Neuronal stem cell (in vitro differentiated cells): ENCODE results near the gene MYH14.
A peak's percentile ranks its signal among the peaks of the same experiment; 100 is the strongest.

Experiments used
- DNase-seq: peaks from one replicate; pipeline ENCODE4 v3.0.0-alpha.2; 2013; ENCODE audit warnings: low spot score
- H2AFZ ChIP-seq: one replicate; pipeline ENCODE4 v1.6.1; 2013; ENCODE audit warnings: mild to moderate bottlenecking, low read length, inconsistent platforms
- H2AK5ac ChIP-seq: 2 replicates; pipeline ENCODE4 v1.6.1; 2013; ENCODE audit warnings: low read depth, mild to moderate bottlenecking, inconsistent platforms, low read length, moderate library complexity, mixed read lengths
- H2BK120ac ChIP-seq: 2 replicates; pipeline ENCODE4 v1.6.1; 2013; ENCODE audit warnings: low read depth, mild to moderate bottlenecking, inconsistent platforms, low read length, moderate library complexity, mixed read lengths
- H2BK12ac ChIP-seq: one replicate; pipeline ENCODE4 v1.6.1; 2013; ENCODE audit warnings: low read length, inconsistent platforms
- H2BK15ac ChIP-seq: 2 replicates; pipeline ENCODE4 v1.6.1; 2013; ENCODE audit warnings: mild to moderate bottlenecking, low read length, inconsistent platforms, mixed read lengths
- H2BK5ac ChIP-seq: one replicate; pipeline ENCODE4 v1.6.1; 2013; ENCODE audit warnings: inconsistent platforms, mild to moderate bottlenecking, low read length, moderate library complexity
- H3K14ac ChIP-seq: one replicate; pipeline ENCODE4 v1.6.1; 2013; ENCODE audit warnings: low read length, inconsistent platforms
- H3K18ac ChIP-seq: 2 replicates; pipeline ENCODE4 v1.6.1; 2013; ENCODE audit warnings: low read length, inconsistent platforms
- H3K23ac ChIP-seq: 2 replicates; pipeline ENCODE4 v1.6.1; 2013; ENCODE audit warnings: low read depth, mild to moderate bottlenecking, mixed read lengths, low read length, inconsistent platforms; ENCODE audit not compliant: poor library complexity
- H3K27ac ChIP-seq: replicated peaks from 3 replicates; pipeline ENCODE4 v1.5.1; 2013; ENCODE audit warnings: low read length, inconsistent platforms
- H3K27me3 ChIP-seq, 3 experiments: 2 replicates each; pipeline ENCODE4 v1.6.1; 2013; ENCODE audit warnings: low read length in 3 of 3, mild to moderate bottlenecking in 2 of 3, inconsistent platforms in 1 of 3, low read depth in 1 of 3, mixed read lengths in 1 of 3, moderate library complexity in 1 of 3; ENCODE audit not compliant: control insufficient read depth in 3 of 3, insufficient read depth in 3 of 3
- H3K36me3 ChIP-seq, 2 donors: replicated peaks in 1 of 2; 2 replicates each; pipeline ENCODE4 v1.6.1; 2013; ENCODE audit warnings: low read length in 2 of 2; ENCODE audit not compliant: control insufficient read depth in 2 of 2, insufficient read depth in 2 of 2
- H3K4ac ChIP-seq: 2 replicates; pipeline ENCODE4 v1.6.1; 2013; ENCODE audit warnings: inconsistent platforms, mild to moderate bottlenecking, low read length, moderate library complexity
- H3K4me1 ChIP-seq, 2 donors: 1 replicate in 1 of 2; 2 replicates in 1 of 2; pipeline ENCODE4 v1.6.1; 2013; ENCODE audit warnings: low read length in 2 of 2, low read depth in 1 of 2; ENCODE audit not compliant: control insufficient read depth in 2 of 2, insufficient read depth in 1 of 2
- H3K4me2 ChIP-seq: one replicate; pipeline ENCODE4 v1.6.1; 2013; ENCODE audit warnings: mild to moderate bottlenecking, low read length, inconsistent platforms; ENCODE audit not compliant: insufficient read depth, poor library complexity, severe bottlenecking
- H3K4me3 ChIP-seq, 2 donors: 2 replicates each; pipeline ENCODE4 v1.5.1; 2013; ENCODE audit warnings: low read length in 2 of 2, mild to moderate bottlenecking in 2 of 2, inconsistent platforms in 1 of 2, moderate library complexity in 1 of 2
- H3K79me1 ChIP-seq: one replicate; pipeline ENCODE4 v1.6.1; 2013; ENCODE audit warnings: low read depth, mild to moderate bottlenecking, inconsistent platforms, low read length, moderate library complexity
- H3K9ac ChIP-seq: one replicate; pipeline ENCODE4 v1.6.1; 2013; ENCODE audit warnings: mild to moderate bottlenecking, low read depth, low read length, inconsistent platforms; ENCODE audit not compliant: poor library complexity
- H3K9me3 ChIP-seq, 2 donors: replicated peaks in 1 of 2; 2 replicates each; pipeline versions ENCODE3 to v1.6.1; 2013; ENCODE audit warnings: low read length in 2 of 2, mild to moderate bottlenecking in 2 of 2, inconsistent platforms in 1 of 2, low read depth in 1 of 2, mixed read lengths in 1 of 2, moderate library complexity in 1 of 2; ENCODE audit not compliant: control insufficient read depth in 2 of 2, insufficient read depth in 1 of 2
- H4K8ac ChIP-seq: one replicate; pipeline ENCODE4 v1.6.1; 2013; ENCODE audit warnings: low read depth, mild to moderate bottlenecking, inconsistent platforms, low read length, moderate library complexity
- H4K91ac ChIP-seq: one replicate; pipeline ENCODE4 v1.6.1; 2013; ENCODE audit warnings: low read length, low read depth, mild to moderate bottlenecking, inconsistent platforms; ENCODE audit not compliant: poor library complexity
- WGBS, 2 donors: extraction: QIAGEN DNeasy Blood & Tissue Kit; methylation state at CpG; one replicate each; pipeline ENCODE4 v1.1.7; 2013; ENCODE audit warnings: missing lambda C conversion rate in 2 of 2, mixed read lengths in 1 of 2; ENCODE audit not compliant: insufficient read length in 2 of 2, insufficient replicate concordance in 1 of 2; ENCODE audit errors: extremely low coverage in 2 of 2; 5-methylcytosine and 5-hydroxymethylcytosine counted together

MYH14 gene

GRCh38 chr19:50319156-50319555 lies 115.7 kb downstream of the MYH14 start:
- Histone ChIP-seq H3K27me3 (peaks cover 0 to 9% (median 8%) of the 10 kb centered on the region in 3 experiments), H3K18ac (no peak overlapping the region), H3K14ac (no peak overlapping the region), H2BK12ac (no peak overlapping the region), H3K4me1 (peaks cover 5 to 11% of the 10 kb centered on the region in 2 donors), H3K23ac (peak overlapping the region; percentile 80), H3K27ac (no peak overlapping the region), H3K9me3 (no peaks in the 10 kb centered on the region), H2BK15ac (no peak overlapping the region), H3K4ac (no peak overlapping the region), H2BK5ac (no peak overlapping the region), H4K91ac (no peak overlapping the region), H2AFZ (no peak overlapping the region), H3K79me1 (no peaks in the 10 kb centered on the region), H2AK5ac (peak overlapping the region; percentile 32), H2BK120ac (no peak overlapping the region), H3K9ac (no peak overlapping the region), H3K4me3 (no peak overlapping the region), H4K8ac (no peak overlapping the region), H3K4me2 (no peak overlapping the region), H3K36me3 (peaks cover 0 to 3% of the 10 kb centered on the region in 2 donors)
- no peak for DNase-seq
- WGBS, 2 donors, result no CpG with 5 or more reads among the region's 11 CpGs

GRCh38 chr19:50320051-50320450 lies 116.6 kb downstream of the MYH14 start:
- no peak overlapping the region for H3K4me2 ChIP-seq
- no peak overlapping the region for H3K27ac ChIP-seq
- no peak overlapping the region for H3K4ac ChIP-seq

GRCh38 chr19:50320596-50320995 lies 117.2 kb downstream of the MYH14 start:
- peaks cover 9% of the 10 kb centered on the region in 2 donors for H3K4me1 ChIP-seq
- no peak overlapping the region for H3K4me3 ChIP-seq
- H2BK120ac ChIP-seq, result no peak overlapping the region
- DNase-seq, result no peak
- H4K8ac ChIP-seq, result no peak overlapping the region
- H3K14ac ChIP-seq, result no peak overlapping the region
- peaks cover 3% of the 10 kb centered on the region for H3K79me1 ChIP-seq
- no CpG with 5 or more reads among the region's 20 CpGs for WGBS, 2 donors
- no peak overlapping the region for H2BK5ac ChIP-seq
- H2AFZ ChIP-seq, result no peak overlapping the region
- no peak overlapping the region for H3K4ac ChIP-seq
- H3K9ac ChIP-seq, result peak overlapping the region; percentile 21
- H3K27me3 ChIP-seq, result no peaks in the 10 kb centered on the region
- H3K27ac ChIP-seq, result no peak overlapping the region
- no peak overlapping the region for H3K4me2 ChIP-seq
- no peak overlapping the region for H3K18ac ChIP-seq
- peak overlapping the region; percentile 84 for H2AK5ac ChIP-seq
- H2BK15ac ChIP-seq, result no peak overlapping the region
- H3K36me3 ChIP-seq, result peaks cover 0 to 3% of the 10 kb centered on the region in 2 donors
- no peaks in the 10 kb centered on the region for H3K9me3 ChIP-seq
- peak overlapping the region; percentile 50 for H3K23ac ChIP-seq
- no peak overlapping the region for H4K91ac ChIP-seq
- H2BK12ac ChIP-seq, result no peak overlapping the region

More at GRCh38 chr19:50320051-50320450, 116.6 kb downstream of the MYH14 start:
- Histone ChIP-seq H2BK12ac (no peak overlapping the region), H3K36me3 (peaks cover 0 to 3% of the 10 kb centered on the region in 2 donors), H3K4me3 (no peak overlapping the region), H3K9me3 (no peaks in the 10 kb centered on the region), H3K4me1 (peaks cover 5 to 6% of the 10 kb centered on the region in 2 donors), H2BK120ac (no peak overlapping the region), H4K8ac (no peak overlapping the region), H3K27me3 (peaks cover 0 to under 1% (median under 1%) of the 10 kb centered on the region in 3 experiments), H3K9ac (no peak overlapping the region), H2BK15ac (peak overlapping the region; percentile 30), H3K14ac (no peak overlapping the region), H3K18ac (no peak overlapping the region), H3K79me1 (peaks cover 3% of the 10 kb centered on the region), H2AFZ (no peak overlapping the region), H2AK5ac (peak overlapping the region; percentile 32), H4K91ac (no peak overlapping the region), H2BK5ac (no peak overlapping the region), H3K23ac (no peak overlapping the region)
- no CpG with 5 or more reads among the region's 12 CpGs for WGBS, 2 donors
- DNase-seq, result no peak

- Histone ChIP-seq H3K27me3 (peaks cover 0 to 11% (median 9%) of the 10 kb centered on the region in 3 experiments), H3K4me3 (no peak overlapping the region), H3K4ac (no peak overlapping the region), H4K91ac (no peak overlapping the region), H3K36me3 (peaks cover 0 to 3% of the 10 kb centered on the region in 2 donors), H3K9me3 (no peaks in the 10 kb centered on the region), H3K4me2 (no peak overlapping the region), H3K23ac (peak overlapping the region; percentile 59), H4K8ac (no peak overlapping the region), H3K9ac (no peak overlapping the region), H2BK12ac (no peak overlapping the region), H2AFZ (no peak overlapping the region), H2AK5ac (no peak overlapping the region), H3K27ac (no peak overlapping the region), H3K18ac (no peak overlapping the region), H2BK5ac (peak overlapping the region; percentile 46), H3K14ac (no peak overlapping the region), H2BK15ac (no peak overlapping the region), H2BK120ac (no peak overlapping the region), H3K4me1 (peaks cover 5 to 8% of the 10 kb centered on the region in 2 donors), H3K79me1 (peaks cover 3% of the 10 kb centered on the region)
- WGBS, 2 donors, result no CpG with 5 or more reads among the region's 4 CpGs
- DNase-seq, result no peak
Measured at GRCh38 chr19:50321831-50322230, 118.4 kb downstream of the MYH14 start.
